Measurements from ENCODE around the gene RGL3.
A peak's percentile ranks its signal among the peaks of the same experiment; 100 is the strongest.

Gene RGL3

DNA sequence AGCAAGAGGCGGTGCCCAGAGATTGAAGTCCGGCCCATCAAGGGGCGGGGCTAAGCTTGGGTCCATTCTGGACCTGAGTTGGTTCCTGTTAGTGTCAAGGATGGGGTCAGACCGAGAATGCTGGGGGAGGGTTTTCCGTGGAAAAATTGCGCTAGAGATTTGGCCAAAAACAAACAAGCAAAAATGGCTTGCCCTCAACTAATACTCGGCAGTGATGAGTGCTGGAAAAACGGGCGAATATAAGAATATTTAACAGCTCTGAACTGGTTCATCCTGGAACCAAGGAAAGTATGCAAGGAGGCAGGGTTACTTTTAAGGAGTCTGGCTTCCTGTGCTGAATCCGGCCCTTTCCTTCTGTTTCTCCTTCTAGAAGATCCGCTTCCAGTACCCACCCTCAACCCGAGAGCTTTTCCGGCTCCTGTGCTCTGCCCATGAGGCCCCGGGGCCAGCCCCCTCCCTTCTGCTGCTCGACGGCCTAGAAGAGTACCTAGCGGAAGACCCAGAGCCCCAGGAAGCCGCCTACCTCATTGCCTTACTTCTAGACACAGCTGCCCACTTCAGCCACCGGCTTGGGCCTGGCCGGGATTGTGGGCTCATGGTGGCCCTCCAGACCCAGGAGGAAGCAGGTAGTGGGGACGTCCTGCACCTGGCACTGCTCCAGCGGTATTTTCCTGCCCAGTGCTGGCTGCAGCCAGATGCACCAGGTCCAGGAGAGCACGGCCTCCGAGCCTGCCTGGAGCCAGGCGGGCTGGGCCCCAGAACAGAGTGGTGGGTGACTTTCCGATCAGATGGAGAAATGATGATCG is 43.8 kb downstream of the RGL3 start:
- DNase-seq (ENCODE audit: extremely low read depth, low read depth): no peak

GRCh38 chr19:11374433-11375142 is 44.5 kb downstream of the RGL3 start, which contains the start of gene SWSAP1:
SWSAP1 (plus strand) TSS chr19:11374666; CDS start chr19:11374681, 15 bp downstream.
- TF ChIP-seq, protein P1, sequence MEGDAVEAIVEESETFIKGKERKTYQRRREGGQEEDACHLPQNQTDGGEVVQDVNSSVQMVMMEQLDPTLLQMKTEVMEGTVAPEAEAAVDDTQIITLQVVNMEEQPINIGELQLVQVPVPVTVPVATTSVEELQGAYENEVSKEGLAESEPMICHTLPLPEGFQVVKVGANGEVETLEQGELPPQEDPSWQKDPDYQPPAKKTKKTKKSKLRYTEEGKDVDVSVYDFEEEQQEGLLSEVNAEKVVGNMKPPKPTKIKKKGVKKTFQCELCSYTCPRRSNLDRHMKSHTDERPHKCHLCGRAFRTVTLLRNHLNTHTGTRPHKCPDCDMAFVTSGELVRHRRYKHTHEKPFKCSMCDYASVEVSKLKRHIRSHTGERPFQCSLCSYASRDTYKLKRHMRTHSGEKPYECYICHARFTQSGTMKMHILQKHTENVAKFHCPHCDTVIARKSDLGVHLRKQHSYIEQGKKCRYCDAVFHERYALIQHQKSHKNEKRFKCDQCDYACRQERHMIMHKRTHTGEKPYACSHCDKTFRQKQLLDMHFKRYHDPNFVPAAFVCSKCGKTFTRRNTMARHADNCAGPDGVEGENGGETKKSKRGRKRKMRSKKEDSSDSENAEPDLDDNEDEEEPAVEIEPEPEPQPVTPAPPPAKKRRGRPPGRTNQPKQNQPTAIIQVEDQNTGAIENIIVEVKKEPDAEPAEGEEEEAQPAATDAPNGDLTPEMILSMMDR (IDR thresholded peaks at IDR 0.05; ENCODE audit: low read depth, low read length): no peak
- peak; percentile 99 for DNase-seq (ENCODE audit: extremely low read depth, low read depth)

More for the DNA sequence above, 43.8 kb downstream of the RGL3 start:
- TF ChIP-seq, protein P1 (IDR thresholded peaks at IDR 0.05; ENCODE audit: low read depth, low read length): no peak

- no peak for DNase-seq (ENCODE audit: extremely low read depth, low read depth)
- TF ChIP-seq, protein P1 (IDR thresholded peaks at IDR 0.05; ENCODE audit: low read depth, low read length): no peak
Measured at GRCh38 chr19:11373885-11374432, 45.2 kb downstream of the RGL3 start.

GRCh38 chr19:11373166-11373884 is 45.8 kb downstream of the RGL3 start:
- DNase-seq (ENCODE audit: extremely low read depth, low read depth): no peak
- TF ChIP-seq, protein P1 (IDR thresholded peaks at IDR 0.05; ENCODE audit: low read depth, low read length): no peak

- TF ChIP-seq, protein P1 (IDR thresholded peaks at IDR 0.05; ENCODE audit: low read depth, low read length): no peak
- no peak for DNase-seq (ENCODE audit: extremely low read depth, low read depth)
Measured at GRCh38 chr19:11370744-11371143, 48.4 kb downstream of the RGL3 start.

DNA sequence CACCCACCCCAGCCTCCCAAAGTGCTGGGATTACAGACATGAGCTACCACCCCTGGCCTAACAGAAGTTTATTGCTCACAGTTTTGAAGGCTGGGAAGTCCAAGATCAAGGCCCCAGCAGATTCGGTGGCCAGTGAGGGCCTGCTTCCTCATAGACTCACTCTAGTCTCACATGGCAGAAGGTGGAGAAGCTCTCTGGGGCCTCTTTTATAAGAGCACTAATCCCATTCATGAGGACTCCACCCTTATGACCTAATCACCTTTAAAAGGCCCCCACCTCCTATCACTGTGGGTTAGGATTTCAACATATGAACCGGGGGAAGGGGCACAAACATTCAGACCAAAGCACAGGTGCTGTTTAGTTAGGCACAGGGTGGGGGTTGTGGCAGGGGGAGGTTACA is 51.6 kb downstream of the RGL3 start:
- TF ChIP-seq, protein P1 (IDR thresholded peaks at IDR 0.05; ENCODE audit: low read depth, low read length): no peak
- DNase-seq (ENCODE audit: extremely low read depth, low read depth): no peak
